CD4-positive, alpha-beta memory T cell (primary cell): ENCODE measurements around the gene TRIM17. TPM values are rescaled to one million over a fixed set of nuclear protein-coding genes. Genes with fewer than 3 reads are reported as not detected.

Source experiments
- CTCF ChIA-PET: fragments of 350-600 bp; sonication (Branson Sonifier 250); formaldehyde crosslinking; loops from one replicate; lab custom pipeline; 2021; ENCODE audit warnings: inconsistent platforms; ENCODE audit not compliant: partially characterized antibody; lab: Charles Lee
- POLR2A ChIA-PET: fragments of 350-600 bp; sonication (Branson Sonifier 250); formaldehyde crosslinking; loops from one replicate; lab custom pipeline; 2021; ENCODE audit not compliant: partially characterized antibody; lab: Charles Lee
- DNase-seq, 5 donors: peaks; one replicate each; pipeline versions ENCODE4 v3.0.0 to v3.0.0-alpha.2; 2020 to 2022; ENCODE audit warnings: mixed read lengths in 1 of 5
- H3K27ac ChIP-seq: one replicate; pipeline ENCODE4 v1.7.0; 2013; ENCODE audit warnings: low read depth, low read length
- H3K27me3 ChIP-seq: 2 replicates; pipeline ENCODE4 v1.7.0; 2013; ENCODE audit warnings: mild to moderate bottlenecking, low read length, moderate library complexity; ENCODE audit not compliant: insufficient read depth
- H3K36me3 ChIP-seq: 2 replicates; pipeline ENCODE4 v1.7.0; 2013; ENCODE audit warnings: mild to moderate bottlenecking, low read length, moderate library complexity; ENCODE audit not compliant: insufficient read depth
- H3K4me1 ChIP-seq: 2 replicates; pipeline ENCODE4 v1.7.0; 2013; ENCODE audit warnings: mild to moderate bottlenecking, low read length, moderate library complexity; ENCODE audit not compliant: insufficient read depth
- H3K4me3 ChIP-seq, 2 donors: one replicate each; pipeline ENCODE4 v1.7.0; 2013; ENCODE audit warnings: low read length in 2 of 2, mild to moderate bottlenecking in 1 of 2
- H3K9me3 ChIP-seq, 2 donors: one replicate each; pipeline ENCODE4 v1.7.0; 2013; ENCODE audit warnings: low read length in 2 of 2, control low read depth in 1 of 2; ENCODE audit not compliant: control insufficient read depth in 1 of 2
- H3K27ac Mint-ChIP-seq, 7 donors: one replicate each; pipeline ENCODE4 v1.8.0; 2020 to 2021; ENCODE audit warnings: mixed read lengths in 7 of 7, mild to moderate bottlenecking in 6 of 7, inconsistent platforms in 3 of 7, moderate library complexity in 3 of 7
- H3K27me3 Mint-ChIP-seq, 2 donors: one replicate each; pipeline ENCODE4 v1.8.0; 2020 to 2021; ENCODE audit warnings: mixed read lengths in 2 of 2
- H3K36me3 Mint-ChIP-seq, 2 donors: one replicate each; pipeline ENCODE4 v1.8.0; 2020 to 2021; ENCODE audit warnings: mixed read lengths in 2 of 2, inconsistent platforms in 1 of 2, mild to moderate bottlenecking in 1 of 2
- H3K4me1 Mint-ChIP-seq, 4 donors: one replicate each; pipeline ENCODE4 v1.8.0; 2020 to 2021; ENCODE audit warnings: mixed read lengths in 4 of 4, mild to moderate bottlenecking in 1 of 4
- H3K4me3 Mint-ChIP-seq, 8 donors: one replicate each; pipeline ENCODE4 v1.8.0; 2020 to 2021; ENCODE audit warnings: mixed read lengths in 8 of 8, mild to moderate bottlenecking in 7 of 8, moderate library complexity in 6 of 8, inconsistent platforms in 3 of 8
- H3K9me3 Mint-ChIP-seq, 8 donors: one replicate each; pipeline ENCODE4 v1.8.0; 2020 to 2021; ENCODE audit warnings: mixed read lengths in 8 of 8, mild to moderate bottlenecking in 5 of 8, inconsistent platforms in 3 of 8, moderate library complexity in 1 of 8
- intact Hi-C: fragments of 100-400 bp; cut with micrococcal nuclease; formaldehyde crosslinking; loops from one replicate; pipeline ENCODE4 v1.15.1; 2023
- polyA plus RNA-seq, 2 donors: library from polyadenylated mRNA; unstranded; fragments of 300-500 nt; fragmentation: Illumina TruSeq; gene quantifications; one replicate each; pipeline ENCODE4 v1.2.3, GENCODE V29; 2021
- total RNA-seq, 2 experiments: library from RNA; stranded (reverse); gene quantifications; one replicate each; pipeline ENCODE4 v1.2.3, GENCODE V29; 2021

The TRIM17 gene
- total and polyA plus RNA-seq, 4 experiments from 2014 or later: 0.25 to 0.76 (median 0.69) TPM; not detected in 1

DNA sequence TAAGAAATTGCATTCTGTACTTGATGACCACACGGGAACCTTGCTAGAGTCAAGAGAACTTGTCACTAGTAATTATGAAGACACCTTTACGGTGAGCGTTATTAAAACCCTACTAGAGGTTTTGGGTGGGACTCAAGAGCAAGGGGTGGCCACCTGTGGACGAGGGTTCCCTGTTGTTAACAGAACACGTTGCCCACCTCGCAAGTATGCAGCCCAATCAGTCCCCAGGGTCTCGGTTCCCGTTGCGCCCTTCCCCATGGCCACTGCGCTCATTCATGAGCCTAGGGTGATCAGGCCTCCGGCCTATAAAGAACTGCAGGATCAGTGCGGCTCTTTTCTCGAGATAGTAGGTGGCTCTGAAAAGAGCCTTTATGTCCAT, 40.3 kb upstream of the TRIM17 start:
- CTCF ChIA-PET: interaction anchor here (1.1 to 4.3 kb wide), 6 partner anchors 15 to 53 kb away, joined by 3 to 27 read pairs (median 4); partner anchors contain the start of gene RNF187
- intact Hi-C loops: loop anchor here (1.0 kb wide), 2 partner anchors 30 to 181 kb away; partner anchors contain the start of gene RNF187
- peak overlapping the region; percentile 94 to 100 (median 96) for H3K4me3 Mint-ChIP-seq
- Histone ChIP-seq H3K27ac (peak overlapping the region; percentile 82), H3K36me3 (no peaks in the 10 kb centered on the region), H3K27me3 (no peaks in the 10 kb centered on the region), H3K4me3 (peak overlapping the region; percentile 67 to 86), H3K4me1 (peaks cover 30% of the 10 kb centered on the region), H3K9me3 (no peaks in the 10 kb centered on the region)
- peaks cover 0 to 8% (median 0%) of the 10 kb centered on the region in 8 donors for H3K9me3 Mint-ChIP-seq
- peaks cover 0 to 5% of the 10 kb centered on the region in 2 donors for H3K27me3 Mint-ChIP-seq
- peaks cover 6 to 15% of the 10 kb centered on the region in 2 donors for H3K36me3 Mint-ChIP-seq
- peaks cover 28 to 61% (median 43%) of the 10 kb centered on the region in 4 donors for H3K4me1 Mint-ChIP-seq
- H3K27ac Mint-ChIP-seq: peak overlapping the region; percentile 99 to 100 (median 99)
- POLR2A ChIA-PET: interaction anchor here (0.7 to 4.8 kb wide), 16 partner anchors 8 to 1051 kb away, joined by 3 to 92 read pairs (median 6); partner anchors contain the start of genes GUK1, IBA57, NUP133 and RNF187
- DNase-seq: no peak

- peak overlapping the region; percentile 67 to 86 for H3K4me3 ChIP-seq
- CTCF ChIA-PET: interaction anchor here (0.7 to 4.3 kb wide), 7 partner anchors 16 to 80 kb away, joined by 3 to 27 read pairs (median 3); partner anchors contain the start of gene RNF187
- no peaks in the 10 kb centered on the region for H3K9me3 ChIP-seq
- peaks cover 6 to 15% of the 10 kb centered on the region in 2 donors for H3K36me3 Mint-ChIP-seq
- peaks cover 0 to 5% of the 10 kb centered on the region in 2 donors for H3K27me3 Mint-ChIP-seq
- peak overlapping the region; percentile 99 to 100 (median 99) for H3K27ac Mint-ChIP-seq
- POLR2A ChIA-PET: interaction anchor here (1.8 to 4.8 kb wide), 5 partner anchors 9 to 53 kb away, joined by 3 to 92 read pairs (median 6); partner anchors contain the start of genes RNF187 and TRIM11
- H3K27ac ChIP-seq: peak overlapping the region; percentile 82
- H3K9me3 Mint-ChIP-seq: peaks cover 0 to 8% (median 0%) of the 10 kb centered on the region in 8 donors
- peaks cover 28 to 61% (median 43%) of the 10 kb centered on the region in 4 donors for H3K4me1 Mint-ChIP-seq
- peak overlapping the region; percentile 94 to 100 (median 96) for H3K4me3 Mint-ChIP-seq
- intact Hi-C loops: loop anchor here (1.0 kb wide), 2 partner anchors 31 to 180 kb away; partner anchors contain the start of gene RNF187
- H3K36me3 ChIP-seq: no peaks in the 10 kb centered on the region
- peaks cover 30% of the 10 kb centered on the region for H3K4me1 ChIP-seq
- DNase-seq: no peak
- no peaks in the 10 kb centered on the region for H3K27me3 ChIP-seq
Observed at GRCh38 chr1:228456252-228457016, 39.8 kb upstream of the TRIM17 start.

DNA sequence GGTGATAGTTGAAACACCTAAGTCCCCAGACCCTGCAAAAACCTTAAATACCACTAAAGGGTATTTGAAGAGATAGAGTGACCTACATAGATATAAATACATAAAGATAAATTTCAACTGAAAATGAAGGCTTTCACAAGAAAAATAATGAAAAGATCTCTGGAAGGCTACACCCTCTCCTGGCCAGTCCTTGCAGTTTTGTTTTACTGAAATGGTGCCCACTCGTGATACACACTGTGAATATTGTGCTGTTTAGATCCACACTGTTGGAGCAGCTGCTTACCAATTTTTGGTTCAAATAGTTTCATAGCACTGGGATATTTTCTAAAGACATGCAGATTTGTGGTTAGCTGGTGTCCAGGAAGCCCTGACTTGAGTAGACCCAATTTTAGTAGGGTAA, 39.1 kb upstream of the TRIM17 start:
- Mint-ChIP-seq H3K27ac (peak overlapping the region in 3 of 7 donors; percentile 3 to 59 (median 8)), H3K4me3 (peak overlapping the region in 7 of 8 donors; percentile 21 to 69 (median 40)), H3K9me3 (peaks cover 0 to 8% (median 0%) of the 10 kb centered on the region in 8 donors), H3K4me1 (peaks cover 26 to 57% (median 40%) of the 10 kb centered on the region in 4 donors), H3K27me3 (peaks cover 0 to 5% of the 10 kb centered on the region in 2 donors), H3K36me3 (peaks cover 6 to 15% of the 10 kb centered on the region in 2 donors)
- ChIA-PET CTCF (interaction anchor here (0.7 to 1.8 kb wide), 6 partner anchors 9 to 347 kb away, joined by 3 to 8 read pairs (median 3); partner anchors contain the start of gene MRPL55), POLR2A (interaction anchor here (1.8 to 4.8 kb wide), 3 partner anchors 9 to 44 kb away, joined by 3 to 92 read pairs (median 6); partner anchors contain the start of gene RNF187)
- DNase-seq: no peak
- Histone ChIP-seq H3K36me3 (no peaks in the 10 kb centered on the region), H3K27ac (no peak overlapping the region), H3K27me3 (no peaks in the 10 kb centered on the region), H3K4me1 (peaks cover 30% of the 10 kb centered on the region), H3K9me3 (no peaks in the 10 kb centered on the region), H3K4me3 (no peak overlapping the region)
- intact Hi-C loops: no loop called here

DNA sequence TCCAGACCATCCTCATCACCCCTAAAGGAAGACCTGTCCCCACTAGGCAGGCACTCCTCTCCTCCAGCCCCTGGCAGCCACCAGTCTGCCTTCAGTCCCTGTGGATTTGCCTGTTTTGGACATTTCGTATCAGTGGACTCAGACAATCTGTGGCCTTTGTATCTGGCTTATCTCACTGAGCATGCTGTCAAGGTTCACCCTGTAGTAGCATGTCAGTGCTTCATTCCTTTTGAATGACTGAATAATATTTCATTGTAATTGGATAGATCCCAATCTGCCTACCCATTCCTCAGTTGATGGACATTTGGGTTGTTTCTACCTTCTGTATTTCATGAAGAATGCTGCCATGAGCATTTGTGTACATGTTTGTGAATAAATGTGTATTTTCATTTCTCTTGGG, 37.6 kb upstream of the TRIM17 start:
- H3K4me3 Mint-ChIP-seq: peak overlapping the region in 1 of 8 donors; percentile 37
- intact Hi-C loops: no loop called here
- peaks cover 0 to 8% (median 0%) of the 10 kb centered on the region in 8 donors for H3K9me3 Mint-ChIP-seq
- Histone ChIP-seq H3K27ac (no peak overlapping the region), H3K9me3 (no peaks in the 10 kb centered on the region), H3K4me3 (no peak overlapping the region), H3K36me3 (no peaks in the 10 kb centered on the region), H3K4me1 (peaks cover 23% of the 10 kb centered on the region), H3K27me3 (no peaks in the 10 kb centered on the region)
- ChIA-PET CTCF (interaction anchor here (0.7 kb wide), 2 partner anchors 16 to 32 kb away, joined by 3 read pairs; no protein-coding TSS in a partner anchor), POLR2A (no interaction called here)
- H3K27me3 Mint-ChIP-seq: peaks cover 0 to 5% of the 10 kb centered on the region in 2 donors
- no peak for DNase-seq
- no peak overlapping the region for H3K27ac Mint-ChIP-seq
- peaks cover 6 to 15% of the 10 kb centered on the region in 2 donors for H3K36me3 Mint-ChIP-seq
- H3K4me1 Mint-ChIP-seq: peaks cover 24 to 50% (median 36%) of the 10 kb centered on the region in 4 donors

GRCh38 chr1:228453614-228454013, 37.0 kb upstream of the TRIM17 start:
- no peak for DNase-seq
- Histone ChIP-seq H3K4me1 (peaks cover 22% of the 10 kb centered on the region), H3K36me3 (no peaks in the 10 kb centered on the region), H3K9me3 (no peaks in the 10 kb centered on the region), H3K4me3 (no peak overlapping the region), H3K27me3 (no peaks in the 10 kb centered on the region), H3K27ac (no peak overlapping the region)
- Mint-ChIP-seq H3K4me1 (peaks cover 23 to 44% (median 34%) of the 10 kb centered on the region in 4 donors), H3K27ac (no peak overlapping the region), H3K36me3 (peaks cover 6 to 15% of the 10 kb centered on the region in 2 donors), H3K4me3 (no peak overlapping the region), H3K9me3 (peaks cover 0 to 6% (median 0%) of the 10 kb centered on the region in 8 donors), H3K27me3 (peaks cover 0 to 5% of the 10 kb centered on the region in 2 donors)
- ChIA-PET POLR2A (no interaction called here), CTCF (no interaction called here)
- intact Hi-C loops: no loop called here

DNA sequence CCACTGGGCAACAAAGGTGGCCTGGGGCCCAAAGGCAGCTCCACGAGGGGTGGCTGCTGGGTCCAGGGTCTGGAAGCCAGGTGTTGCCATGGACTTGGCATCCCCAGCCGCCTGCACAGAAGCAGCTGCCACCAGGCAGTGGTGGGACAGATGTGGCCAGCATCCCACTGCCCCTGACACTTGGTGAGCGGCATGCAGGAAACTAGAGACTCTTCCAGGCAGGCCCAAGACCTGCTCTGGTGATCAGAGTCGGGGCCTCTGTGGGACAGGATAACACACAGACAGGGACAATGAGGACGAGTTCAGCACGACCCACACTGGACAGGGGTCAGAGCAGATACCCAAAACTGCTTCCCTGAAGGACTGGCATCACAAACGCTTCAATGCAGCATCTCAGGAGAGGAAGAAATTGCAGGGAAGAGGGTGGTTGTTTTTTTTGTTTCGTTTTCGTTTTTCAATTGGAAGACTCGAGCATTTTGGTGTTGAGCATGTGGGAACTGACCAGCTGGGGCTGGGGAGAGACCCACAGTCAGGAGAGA, 36.4 kb upstream of the TRIM17 start:
- peak overlapping the region in 4 of 8 donors; percentile 57 to 67 (median 60) for H3K4me3 Mint-ChIP-seq
- Histone ChIP-seq H3K4me3 (no peak overlapping the region), H3K4me1 (peaks cover 22% of the 10 kb centered on the region), H3K9me3 (no peaks in the 10 kb centered on the region), H3K27ac (no peak overlapping the region), H3K36me3 (no peaks in the 10 kb centered on the region), H3K27me3 (no peaks in the 10 kb centered on the region)
- H3K4me1 Mint-ChIP-seq: peaks cover 20 to 38% (median 30%) of the 10 kb centered on the region in 4 donors
- DNase-seq: no peak
- H3K27me3 Mint-ChIP-seq: peaks cover 2% of the 10 kb centered on the region in 2 donors
- intact Hi-C loops: no loop called here
- no peak overlapping the region for H3K27ac Mint-ChIP-seq
- H3K9me3 Mint-ChIP-seq: peaks cover 0 to 2% (median 0%) of the 10 kb centered on the region in 8 donors
- peaks cover 6 to 11% of the 10 kb centered on the region in 2 donors for H3K36me3 Mint-ChIP-seq
- POLR2A ChIA-PET: interaction anchor here (1.0 kb wide), 1 partner anchor 48 kb away, joined by 3 read pairs; no protein-coding TSS in a partner anchor
- CTCF ChIA-PET: no interaction called here
